Inflammatory macrophage treated with lipopolysaccharide for 4 hours (primary cell): ENCODE measurements around the gene MDH2.
"Not testable (repeated sequence)": the region's sequence is repeated elsewhere in the genome, so short reads cannot be mapped to it uniquely, and the experiment has no call there.

Experiments used
- DNase-seq: peaks from one replicate; pipeline ENCODE4 v3.0.0-alpha.2; 2020

Gene MDH2

GRCh38 chr7:76048668-76048988, 722 bp downstream of the MDH2 start:
- DNase-seq = no peak

GRCh38 chr7:76049295-76049694, 1.4 kb downstream of the MDH2 start:
- no peak for DNase-seq

GRCh38 chr7:76050545-76050944, 2.6 kb downstream of the MDH2 start:
- DNase-seq = no peak

- no peak for DNase-seq
Observed at GRCh38 chr7:76051840-76052239, 3.9 kb downstream of the MDH2 start.

GRCh38 chr7:76052681-76053080, 4.8 kb downstream of the MDH2 start:
- not testable (repeated sequence) for DNase-seq

GRCh38 chr7:76053461-76053860, 5.6 kb downstream of the MDH2 start:
- DNase-seq = no peak

- DNase-seq = no peak
Observed at GRCh38 chr7:76054123-76055120, 6.5 kb downstream of the MDH2 start.

GRCh38 chr7:76056241-76056640, 8.3 kb downstream of the MDH2 start:
- DNase-seq = no peak

- DNase-seq = no peak
Observed at GRCh38 chr7:76057103-76057812, 9.4 kb downstream of the MDH2 start.

GRCh38 chr7:76057813-76058145, 9.9 kb downstream of the MDH2 start:
- no peak for DNase-seq

- not testable (repeated sequence) for DNase-seq
Observed at GRCh38 chr7:76058745-76059144, 10.8 kb downstream of the MDH2 start.

- DNase-seq = no peak
Observed at GRCh38 chr7:76060842-76061241, 12.9 kb downstream of the MDH2 start.

- no peak for DNase-seq
Observed at GRCh38 chr7:76062254-76062653, 14.3 kb downstream of the MDH2 start.

GRCh38 chr7:76063114-76063513, 15.2 kb downstream of the MDH2 start:
- DNase-seq = no peak

- DNase-seq = no peak
Observed at GRCh38 chr7:76063525-76063924, 15.6 kb downstream of the MDH2 start.

GRCh38 chr7:76064208-76064970, 16.5 kb downstream of the MDH2 start:
- DNase-seq = no peak

GRCh38 chr7:76065016-76065612, 17.2 kb downstream of the MDH2 start:
- DNase-seq = no peak

- no peak for DNase-seq
Observed at GRCh38 chr7:76066716-76067503, 19.0 kb downstream of the MDH2 start.

- DNase-seq = peak; percentile 74
Observed at GRCh38 chr7:76069238-76069638, 21.3 kb downstream of the MDH2 start.

GRCh38 chr7:76071316-76072242, 23.7 kb downstream of the MDH2 start:
- DNase-seq = no peak
